Heart left ventricle (tissue), 16 donors: ENCODE data around the gene TXNDC15. TPM values are rescaled to one million over a fixed set of nuclear protein-coding genes. Genes with fewer than 3 reads are reported as not detected.
A peak's percentile ranks its signal among the peaks of the same experiment; 100 is the strongest.

Source experiments
- ATAC-seq, 4 donors: fragments of 200-7000 bp; cut with Tn5 transposase; one replicate each; pipeline ENCODE4 v1.9.1; 2020 to 2022; ENCODE audit warnings: moderate library complexity in 4 of 4, mild to moderate bottlenecking in 3 of 4, moderate number of reproducible peaks in 1 of 4
- DNase-seq, 5 donors: peaks; one replicate each; pipeline ENCODE4 v3.0.0-alpha.2; 2020
- H3K27ac ChIP-seq, 12 donors: fragments of 200-600 bp; sonication (generic) in 4 of 12; one replicate each; pipeline versions ENCODE4 v1.5.0 to v1.8.0; 2016 to 2022; ENCODE audit warnings: mild to moderate bottlenecking in 2 of 12
- H3K27me3 ChIP-seq, 9 donors: fragments of 200-600 bp; sonication (generic) in 2 of 9; one replicate each; pipeline versions ENCODE4 v1.5.1 to v1.8.0; 2016 to 2022; ENCODE audit warnings: mild to moderate bottlenecking in 3 of 9
- H3K36me3 ChIP-seq, 9 donors: fragments of 200-600 bp; sonication (generic) in 2 of 9; one replicate each; pipeline versions ENCODE4 v1.5.0 to v1.8.0; 2018 to 2022; ENCODE audit warnings: mild to moderate bottlenecking in 2 of 9
- H3K4me1 ChIP-seq, 12 donors: fragments of 200-600 bp; sonication (generic) in 4 of 12; one replicate each; pipeline versions ENCODE4 v1.5.0 to v1.8.0; 2016 to 2022; ENCODE audit warnings: mild to moderate bottlenecking in 3 of 12
- H3K4me3 ChIP-seq, 12 donors: fragments of 200-600 bp; sonication (generic) in 4 of 12; one replicate each; pipeline versions ENCODE4 v1.5.0 to v1.8.0; 2017 to 2022; ENCODE audit warnings: mild to moderate bottlenecking in 9 of 12, moderate library complexity in 4 of 12
- H3K9me3 ChIP-seq, 12 donors: fragments of 200-600 bp; sonication (generic) in 4 of 12; one replicate each; pipeline versions ENCODE4 v1.5.0 to v1.8.0; 2016 to 2022; ENCODE audit warnings: mild to moderate bottlenecking in 1 of 12
- CTCF ChIP-seq, 12 donors: fragments of 200-600 bp; sonication (generic) in 4 of 12; IDR thresholded peaks; one replicate each; pipeline versions ENCODE4 v1.5.0 to v1.8.0; 2018 to 2022; ENCODE audit warnings: antibody characterized with exemption in 12 of 12, mild to moderate bottlenecking in 5 of 12
- POLR2A ChIP-seq, 2 donors: fragments of 450-650 bp; IDR thresholded peaks; one replicate each; pipeline ENCODE4 v1.6.1; 2017; ENCODE audit warnings: antibody characterized with exemption in 2 of 2, mild to moderate bottlenecking in 2 of 2, moderate library complexity in 2 of 2
- WGBS, 4 donors: extraction: QIAGEN DNeasy Blood & Tissue Kit in 2 of 4; methylation state at CpG; one replicate each; pipeline versions ENCODE4 v1.1.5 to v1.1.7; 2013 to 2018; 5-methylcytosine and 5-hydroxymethylcytosine counted together
- intact Hi-C, 10 donors: fragments of 100-400 bp; cut with DNase I; formaldehyde crosslinking; loops; one replicate each; pipeline versions ENCODE4 v1.11.1 to v1.14.2; 2022
- microRNA counts, 2 donors: library from miRNA; unstranded; fragments of <30 nt; microRNA quantifications; one replicate each; lab custom pipeline; 2016
- microRNA-seq, 4 donors: library from miRNA; unstranded; fragments of <30 nt; microRNA quantifications; one replicate each; pipeline versions ENCODE4 to v1.2.0, GENCODE V29; 2017 to 2020
- polyA plus RNA-seq, 2 donors: library from polyadenylated mRNA; stranded (reverse); fragments of 200-250 nt; gene quantifications; one replicate each; pipeline ENCODE4 v1.2.3, GENCODE V29; 2013
- total RNA-seq, 9 donors: library from RNA; depleted of rRNA in 2 of 9; stranded (reverse); fragments of >200 nt in 2 of 9; fragmentation: NEBNext Ultra II Directional in 3 of 9; extraction: Animal tissue kit (Norgen Biotek cat#: 25700) in 3 of 9; gene quantifications; one replicate each; pipeline versions ENCODE4 v1.1.0 to v1.2.4, GENCODE V29; 2016 to 2023
- donor health status: ischemic (EF 13 %, LVEDD 7.1; RV severe dilation, severe dysfunction).
- donor health status: healthy with polysubstance abuse.
- donor health status: DM: no; HTN: yes; CAD: no.
- donor health status: DM: no; HTN: no; CAD: no.
- donor health status: ischemic (EF 25% LVEDD 6.9; RV normal size, moderate dysfunction).
- donor health status: ischemic (EF 25% LVEDD 5.7; RV mildly dilated, moderate dysfunction).
- donor health status: healthy.
- donor health status: DM: yes; HTN: yes; CAD: no.
- donor health status: ischemic (EF 35%, LVEDD 5.7; RV mildly dilated, moderate dysfunction).
- donor health status: nonischemic (EF 11% LVEDD 7.7; RV severe dilation, severe dysfunction).
- donor health status: DM: yes; HTN: yes; CAD: no.
- donor health status: PGD.
- donor health status: ischemic (EF 29% LVEDD 5.4; RV normal size, mild dysfunction).
- donor health status: nonischemic (EF 23%, LVEDD 6.1; RV moderate dilation, normal function).

TXNDC15 gene
- total and polyA plus RNA-seq, 11 donors = 38.4 to 129 (median 55.6) TPM

GRCh38 chr5:134944630-134945029, 70.5 kb downstream of the TXNDC15 start:
- H3K4me1 ChIP-seq = peaks cover 0 to 13% (median 8%) of the 10 kb centered on the region in 12 donors
- no peak for ATAC-seq
- WGBS, 4 donors = 48 to 60% (median 48%) methylated on average over 1 of the region's 1 CpG
- no peaks in the 10 kb centered on the region for H3K27me3 ChIP-seq
- H3K36me3 ChIP-seq = peaks cover 0 to 10% (median under 1%) of the 10 kb centered on the region in 9 donors
- no peak for DNase-seq
- intact Hi-C loops = no loop called here
- H3K4me3 ChIP-seq = no peak overlapping the region
- H3K27ac ChIP-seq = no peak overlapping the region
- TF ChIP-seq CTCF (IDR thresholded peaks at IDR 0.05) = no peak
- TF ChIP-seq POLR2A (IDR thresholded peaks at IDR 0.05) = no peak
- no peaks in the 10 kb centered on the region for H3K9me3 ChIP-seq

GRCh38 chr5:134945041-134945440, 70.9 kb downstream of the TXNDC15 start:
- TF ChIP-seq CTCF (IDR thresholded peaks at IDR 0.05) (no peak), POLR2A (IDR thresholded peaks at IDR 0.05) (no peak)
- DNase-seq (no peak), ATAC-seq (no peak)
- intact Hi-C loops = no loop called here
- H3K27me3 ChIP-seq = no peaks in the 10 kb centered on the region
- 85 to 89% (median 87%) methylated on average over 2 of the region's 2 CpGs for WGBS, 4 donors
- H3K36me3 ChIP-seq = peaks cover 0 to 6% (median 0%) of the 10 kb centered on the region in 9 donors
- peaks cover 0 to 17% (median 8%) of the 10 kb centered on the region in 12 donors for H3K4me1 ChIP-seq
- H3K4me3 ChIP-seq = no peak overlapping the region
- no peak overlapping the region for H3K27ac ChIP-seq
- no peaks in the 10 kb centered on the region for H3K9me3 ChIP-seq

- Histone ChIP-seq H3K4me3 (no peak overlapping the region), H3K36me3 (no peaks in the 10 kb centered on the region), H3K27ac (no peak overlapping the region), H3K27me3 (no peaks in the 10 kb centered on the region), H3K4me1 (peaks cover 0 to 18% (median 8%) of the 10 kb centered on the region in 12 donors), H3K9me3 (peaks cover 0 to 5% (median 0%) of the 10 kb centered on the region in 12 donors)
- intact Hi-C loops = no loop called here
- 42 to 59% (median 53%) methylated on average over 5 of the region's 5 CpGs for WGBS, 4 donors
- TF ChIP-seq CTCF (IDR thresholded peaks at IDR 0.05) = no peak
- TF ChIP-seq POLR2A (IDR thresholded peaks at IDR 0.05) = no peak
- DNase-seq = peak in 4 of 5 donors; percentile 20 to 54 (median 33)
- peak in 3 of 4 donors; percentile 57 to 86 (median 66) for ATAC-seq
These were observed 74.7 kb downstream of the TXNDC15 start for GRCh38 chr5:134948911-134949310.

GRCh38 chr5:134949316-134949715, 75.1 kb downstream of the TXNDC15 start:
- no peaks in the 10 kb centered on the region for H3K27me3 ChIP-seq
- intact Hi-C loops = no loop called here
- no peak overlapping the region for H3K4me3 ChIP-seq
- H3K27ac ChIP-seq = no peak overlapping the region
- ATAC-seq = no peak
- H3K9me3 ChIP-seq = peaks cover 0 to 9% (median 2%) of the 10 kb centered on the region in 12 donors
- TF ChIP-seq POLR2A (IDR thresholded peaks at IDR 0.05) (no peak), CTCF (IDR thresholded peaks at IDR 0.05) (no peak)
- DNase-seq = no peak
- peaks cover 0 to 18% (median 8%) of the 10 kb centered on the region in 12 donors for H3K4me1 ChIP-seq
- no peaks in the 10 kb centered on the region for H3K36me3 ChIP-seq
- 54 to 73% (median 60%) methylated on average over 5 of the region's 5 CpGs for whole genome bisulfite sequencing, 4 donors

MicroRNAs encoded within 50 kb of the gene (microRNA counts, 767-probe panel; counts per million panel counts)
- 309 to 1,530 counts per million in 2 donors for microRNA hsa-miR-4461 (lab: Ali Mortazavi, UCI)

Small RNA genes within 50 kb of the gene (microRNA-seq; reads per million reads assigned to microRNA genes)
- 0 reads per million in 4 donors for gene MIR4461

Other genes with a start within 250 kb of the TXNDC15 start
- gene SAR1B, start 241.5 kb upstream of the TXNDC15 start, total RNA-seq = 100 to 1,000 TPM in 2 of 9 donors, 10 to 100 TPM in 7; 36.9 to 113 (median 88.0) TPM
- 10 to 100 TPM; 33.9 to 62.4 TPM for gene SAR1B, start 241.5 kb upstream of the TXNDC15 start, polyA plus RNA-seq
- 10 to 100 TPM in 3 of 9 donors, 1 to 10 TPM in 6; 6.7 to 15.7 (median 8.6) TPM for gene SEC24A, start 225.6 kb upstream of the TXNDC15 start, total RNA-seq
- 1 to 10 TPM; 2.2 to 8.1 TPM for gene SEC24A, start 225.6 kb upstream of the TXNDC15 start, polyA plus RNA-seq
- gene CAMLG, start 135.8 kb upstream of the TXNDC15 start, total RNA-seq = 10 to 100 TPM; 11.6 to 20.9 (median 17.6) TPM
- 10 to 100 TPM; 17.4 to 21.5 TPM for gene CAMLG, start 135.8 kb upstream of the TXNDC15 start, polyA plus RNA-seq
- 10 to 100 TPM; 14.3 to 37.0 (median 28.8) TPM for gene DDX46, start 115.6 kb upstream of the TXNDC15 start, total RNA-seq
- gene DDX46, start 115.6 kb upstream of the TXNDC15 start, polyA plus RNA-seq = 10 to 100 TPM; 23.5 to 29.2 TPM
- 10 to 100 TPM; 23.4 to 32.9 (median 27.0) TPM for gene C5orf24, start 28.4 kb upstream of the TXNDC15 start, total RNA-seq
- 10 to 100 TPM; 10.9 to 33.4 TPM for gene C5orf24, start 28.4 kb upstream of the TXNDC15 start, polyA plus RNA-seq
- 10 to 100 TPM; 14.0 to 31.6 (median 21.2) TPM for gene PCBD2, start 30.8 kb downstream of the TXNDC15 start, total RNA-seq
- 10 to 100 TPM in 1 of 2 donors, 1 to 10 TPM in 1; 9.1 to 10.4 TPM for gene PCBD2, start 30.8 kb downstream of the TXNDC15 start, polyA plus RNA-seq
- gene CATSPER3, start 93.5 kb downstream of the TXNDC15 start, total RNA-seq = under 1 TPM in 7 of 9 donors, not detected in 2; 0.54 to 0.98 (median 0.72) TPM
- under 1 TPM; 0.38 to 0.61 TPM for gene CATSPER3, start 93.5 kb downstream of the TXNDC15 start, polyA plus RNA-seq
- under 1 TPM in 1 of 9 donors, not detected in 8; 0.39 TPM for gene PITX1, start 159.9 kb downstream of the TXNDC15 start, total RNA-seq
- gene PITX1, start 159.9 kb downstream of the TXNDC15 start, polyA plus RNA-seq = under 1 TPM in 1 of 2 donors, not detected in 1; 0.03 TPM